ENCODE measurements around the gene MINK1. TPM values are rescaled to one million over a fixed set of nuclear protein-coding genes. Genes with fewer than 3 reads are reported as not detected.
A peak's percentile ranks its signal among the peaks of the same experiment; 100 is the strongest.

MINK1 gene
- total and polyA plus RNA-seq, 2 of the 13 experiments (the other 11 are each of a cell fraction or from before 2014, with no cell fraction given): 17.2 to 63.9 TPM

- Histone ChIP-seq H3K4me3 (replicated peaks in 1 of 3; ENCODE audit: insufficient read depth in 1 of 3, low read depth in 2 of 3, low read length in 3 of 3) (peak overlapping the region; percentile 73 to 97 (median 93)), H3K9ac (ENCODE audit: insufficient read depth, low read depth, low read length) (peak overlapping the region; percentile 95), H3K4me2 (ENCODE audit: low read depth, low read length) (peak overlapping the region; percentile 98), H3K79me2 (ENCODE audit: insufficient read depth, low read length) (peaks cover 40% of the 10 kb centered on the region), H3K27ac (ENCODE audit: extremely low read length, insufficient read depth, low read length) (peak overlapping the region; percentile 96), H3K36me3 (replicated peaks in 1 of 2; ENCODE audit: control insufficient read depth in 1 of 2, insufficient read depth in 2 of 2, low read length in 2 of 2) (peaks cover 8 to 27% of the 10 kb centered on the region in 2 experiments), H3K9me3 (ENCODE audit: low read length) (no peaks in the 10 kb centered on the region), H3K27me3 (ENCODE audit: control insufficient read depth in 1 of 2, insufficient read depth in 2 of 2, low read length in 2 of 2) (no peaks in the 10 kb centered on the region; a peak in 1 of 5 replicates), H4K20me1 (ENCODE audit: insufficient read depth, low read length) (0 out of 2 replicates have a peak, but pooled peaks cover 2% of the 10 kb centered on the region), H2AFZ (ENCODE audit: low read length) (no peak overlapping the region), H3K4me1 (ENCODE audit: insufficient read depth, low read length) (peaks cover 28% of the 10 kb centered on the region)
- intact Hi-C loops (cut with micrococcal nuclease; ENCODE audit: unreplicated experiment): no loop called here
- DNase-seq (ENCODE audit: low spot score): no peak
- ChIA-PET POLR2A (interaction anchor here (0.8 to 3.9 kb wide), 27 partner anchors 8 to 403 kb away, joined by 3 to 201 read pairs (median 6); partner anchors contain the start of genes ARRB2, CAMTA2, ENO3 and GLTPD2), CTCF (ENCODE audit: low intra/inter-chr PET ratio, low total read pairs) (no interaction called here)
- WGBS (ENCODE audit: low lambda C conversion rate): 0% methylated on average over 4 of the region's 16 CpGs
- BruUV-seq (replicated peaks): no TSS peak
- ATAC-seq: peak; percentile 13; the same call in 2 of the 3 replicates
- FAIRE-seq: no peak
- in situ Hi-C loops (cut with HindIII; ENCODE audit: extremely low pct_ligation_motif_present, low pct_unique_long_range_greater_than_20kb): no loop called here
- TF ChIP-seq TBX2 (CRISPR knock-in tag; IDR thresholded peaks at IDR 0.05; ENCODE audit: borderline replicate concordance) (no peak), ZNF264 (CRISPR knock-in tag; IDR thresholded peaks at IDR 0.05) (0 out of 2 replicates have a peak, but pooled peaks have one; percentile 17), ZNF678 (CRISPR knock-in tag; IDR thresholded peaks at IDR 0.05) (0 out of 2 replicates have a peak, but pooled peaks have one; percentile 34), PRDM15 (CRISPR knock-in tag; IDR thresholded peaks at IDR 0.05) (0 out of 2 replicates have a peak, but pooled peaks have one; percentile 45), MLLT10 (CRISPR knock-in tag; IDR thresholded peaks at IDR 0.05) (no peak), CEBPB (IDR thresholded peaks at IDR 0.05; ENCODE audit: borderline replicate concordance, low read depth, low read length) (peak; percentile 68; the same call in 1 of the 2 replicates), CEBPG (CRISPR knock-in tag; IDR thresholded peaks at IDR 0.05) (0 out of 2 replicates have a peak, but pooled peaks have one; percentile 9), ZEB1 (IDR thresholded peaks at IDR 0.05; ENCODE audit: insufficient replicate concordance, low read depth) (peak; percentile 48), NFYB (CRISPR knock-in tag; IDR thresholded peaks at IDR 0.05) (no peak), HDAC1 (CRISPR knock-in tag; IDR thresholded peaks at IDR 0.05) (peak; percentile 67; the same call in 1 of the 2 replicates), ZNF430 (CRISPR knock-in tag; IDR thresholded peaks at IDR 0.05) (no peak), ONECUT2 (CRISPR knock-in tag; IDR thresholded peaks at IDR 0.05) (0 out of 2 replicates have a peak, but pooled peaks have one; percentile 26), KAT7 (CRISPR knock-in tag; IDR thresholded peaks at IDR 0.05; ENCODE audit: borderline replicate concordance) (0 out of 2 replicates have a peak, but pooled peaks have one; percentile 31), ZBTB37 (CRISPR knock-in tag; IDR thresholded peaks at IDR 0.05) (0 out of 2 replicates have a peak, but pooled peaks have one; percentile 17), RBM39 (IDR thresholded peaks at IDR 0.05; ENCODE audit: low read depth, low read length, poor library complexity, severe bottlenecking) (peak; percentile 24), HOMEZ (CRISPR knock-in tag; IDR thresholded peaks at IDR 0.05; ENCODE audit: low read depth) (peak; percentile 15; the same call in 1 of the 2 replicates), TP53 (CRISPR knock-in tag; conservative IDR thresholded peaks at IDR 0.05) (0 out of 2 replicates have a peak, but pooled peaks have one; percentile 75), ZNF670 (CRISPR knock-in tag; IDR thresholded peaks at IDR 0.05; ENCODE audit: borderline replicate concordance) (0 out of 2 replicates have a peak, but pooled peaks have one; percentile 43), ZSCAN20 (CRISPR knock-in tag; IDR thresholded peaks at IDR 0.05; ENCODE audit: borderline replicate concordance) (peak; percentile 45; the same call in 1 of the 2 replicates), ZSCAN12 (CRISPR knock-in tag; IDR thresholded peaks at IDR 0.05) (0 out of 2 replicates have a peak, but pooled peaks have one; percentile 36)
Observed at GRCh38 chr17:4939546-4939795, 106.3 kb downstream of the MINK1 start.
